ENCODE results near the gene SH3BGR.

SH3BGR gene

GRCh38 chr21:39444421-39445180 is 7.2 kb upstream of the SH3BGR start:
- Histone ChIP-seq H3K4me1 (ENCODE audit: control insufficient read depth, low read depth, low read length) (peaks cover 3% of the 10 kb centered on the region), H3K4me3 (ENCODE audit: low read length) (peak overlapping the region; percentile 84), H3K27ac (ENCODE audit: low read length) (no peak overlapping the region), H3K9ac (ENCODE audit: low read length) (peak overlapping the region; percentile 70), H3K27me3 (ENCODE audit: control insufficient read depth, insufficient read depth, low read length) (no peaks in the 10 kb centered on the region), H3K9me3 (ENCODE audit: control insufficient read depth, low read depth, low read length) (no peaks in the 10 kb centered on the region), H3K36me3 (ENCODE audit: control insufficient read depth, low read depth, low read length) (no peaks in the 10 kb centered on the region)

DNA sequence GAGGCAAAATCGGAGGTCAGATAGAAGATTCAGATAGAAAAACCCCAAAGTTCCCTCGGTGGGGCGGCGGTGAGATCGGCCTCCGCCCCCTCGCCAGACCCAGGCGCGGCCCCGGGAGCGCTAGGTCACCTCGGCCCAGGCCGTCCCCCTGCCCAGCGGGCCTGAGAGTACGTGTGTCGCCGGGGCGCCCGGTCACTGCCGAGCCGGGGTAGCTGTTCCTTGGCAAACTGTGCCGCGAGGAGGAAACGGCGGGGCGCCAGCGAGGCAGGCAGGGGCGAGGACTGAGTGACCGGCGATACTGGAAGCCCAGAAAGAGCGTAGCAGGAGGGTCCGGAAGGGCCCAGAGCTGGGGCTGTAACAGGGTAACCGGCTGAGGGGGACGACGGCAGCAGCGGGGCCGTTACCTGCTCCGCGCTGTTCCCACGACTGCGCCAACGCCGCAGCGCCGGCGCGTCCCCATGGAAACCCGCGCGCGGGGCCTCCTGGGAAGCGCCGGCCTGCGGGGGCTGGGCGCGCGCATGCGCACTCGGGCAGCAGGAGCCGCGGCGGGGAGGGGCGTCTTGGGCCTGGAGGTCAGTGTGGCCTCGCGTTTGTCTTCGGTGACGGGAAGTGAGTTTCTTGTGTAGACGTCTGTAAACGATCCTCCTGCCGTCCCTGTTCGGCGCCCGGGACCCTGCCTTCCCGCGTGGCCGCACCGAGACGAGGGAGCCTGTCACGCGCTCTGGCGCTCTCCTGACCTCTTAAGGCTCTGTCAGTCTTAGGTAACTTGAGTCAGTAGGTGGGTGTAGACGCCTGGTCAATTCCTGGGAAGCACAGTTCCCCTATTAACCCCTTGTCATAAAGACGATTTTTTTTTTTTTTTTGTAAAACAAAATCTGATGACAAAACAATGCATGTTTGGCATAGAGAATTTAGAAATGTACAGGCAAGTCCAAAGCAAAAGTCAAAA is 6.2 kb upstream of the SH3BGR start, which contains the start of gene LCA5L:
LCA5L (minus strand) TSS at position 458 of the 949 bp plus-strand sequence. CDS start 17,285 bp downstream, outside the sequence.
- Histone ChIP-seq H3K4me3 (ENCODE audit: low read length) (peak within 1 kb of the TSS; percentile 84), H3K9ac (ENCODE audit: low read length) (peak within 1 kb of the TSS; percentile 70), H3K27ac (ENCODE audit: low read length) (peak within 1 kb of the TSS; percentile 39), H3K36me3 (ENCODE audit: control insufficient read depth, low read depth, low read length) (no peaks in the 10 kb centered on the region), H3K27me3 (ENCODE audit: control insufficient read depth, insufficient read depth, low read length) (no peaks in the 10 kb centered on the region), H3K9me3 (ENCODE audit: control insufficient read depth, low read depth, low read length) (no peaks in the 10 kb centered on the region), H3K4me1 (ENCODE audit: control insufficient read depth, low read depth, low read length) (peaks cover 3% of the 10 kb centered on the region)

- no peaks in the 10 kb centered on the region for H3K27me3 ChIP-seq (ENCODE audit: control insufficient read depth, insufficient read depth, low read length)
- peaks cover 12% of the 10 kb centered on the region for H3K4me1 ChIP-seq (ENCODE audit: control insufficient read depth, low read depth, low read length)
- H3K36me3 ChIP-seq (ENCODE audit: control insufficient read depth, low read depth, low read length), result no peaks in the 10 kb centered on the region
- no peak overlapping the region for H3K9ac ChIP-seq (ENCODE audit: low read length)
- H3K9me3 ChIP-seq (ENCODE audit: control insufficient read depth, low read depth, low read length), result no peaks in the 10 kb centered on the region
- H3K27ac ChIP-seq (ENCODE audit: low read length), result no peak overlapping the region
- H3K4me3 ChIP-seq (ENCODE audit: low read length), result no peak overlapping the region
Observed at GRCh38 chr21:39447264-39447663, 4.5 kb upstream of the SH3BGR start.

DNA sequence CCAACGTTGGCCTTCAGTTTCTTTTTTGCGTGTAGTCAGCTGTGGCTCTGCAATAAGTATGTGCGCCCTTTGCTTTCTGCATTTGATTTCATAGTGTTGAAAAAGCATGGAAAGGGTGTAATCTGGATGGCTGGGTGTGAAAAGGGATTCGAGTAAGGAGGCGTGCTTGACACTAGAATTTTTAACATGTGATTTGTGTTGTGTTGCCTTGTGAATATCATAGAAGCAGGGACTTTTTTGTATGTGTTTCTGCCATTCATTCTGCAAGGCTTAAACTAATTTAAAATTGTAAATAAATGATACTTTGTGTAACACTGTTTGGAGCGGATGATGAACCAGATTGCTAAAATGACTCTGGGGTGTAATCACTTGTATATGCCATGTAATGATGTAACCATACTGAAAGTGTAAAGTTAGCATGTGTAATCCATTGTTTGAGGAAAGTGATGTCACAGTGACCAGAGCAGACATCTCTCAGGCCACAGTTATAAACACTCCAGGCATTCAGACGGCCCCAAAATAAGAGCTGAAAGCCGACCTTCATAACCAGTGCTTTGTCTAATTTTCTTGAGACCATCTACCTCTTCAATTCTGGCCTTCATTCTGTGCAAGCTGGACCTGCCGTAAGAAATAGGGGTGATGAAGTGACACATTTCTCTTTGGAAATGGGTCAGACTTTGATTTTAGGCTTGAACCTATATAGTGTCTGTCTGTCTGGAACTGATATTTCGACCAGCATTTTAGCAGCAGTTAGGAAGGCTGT is 618 bp downstream of the SH3BGR start:
- Histone ChIP-seq H3K4me3 (ENCODE audit: low read length) (peak overlapping the region; percentile 29), H3K27ac (ENCODE audit: low read length) (no peak overlapping the region)

GRCh38 chr21:39452970-39453342 is 1.2 kb downstream of the SH3BGR start:
- Histone ChIP-seq H3K9me3 (ENCODE audit: control insufficient read depth, low read depth, low read length) (no peaks in the 10 kb centered on the region), H3K27me3 (ENCODE audit: control insufficient read depth, insufficient read depth, low read length) (no peaks in the 10 kb centered on the region), H3K9ac (ENCODE audit: low read length) (no peak overlapping the region), H3K36me3 (ENCODE audit: control insufficient read depth, low read depth, low read length) (no peaks in the 10 kb centered on the region), H3K27ac (ENCODE audit: low read length) (no peak overlapping the region), H3K4me1 (ENCODE audit: control insufficient read depth, low read depth, low read length) (peaks cover 9% of the 10 kb centered on the region), H3K4me3 (ENCODE audit: low read length) (no peak overlapping the region)

More for the DNA sequence above, 618 bp downstream of the SH3BGR start:
- no peak overlapping the region for H3K9ac ChIP-seq (ENCODE audit: low read length)
- no peaks in the 10 kb centered on the region for H3K9me3 ChIP-seq (ENCODE audit: control insufficient read depth, low read depth, low read length)
- H3K36me3 ChIP-seq (ENCODE audit: control insufficient read depth, low read depth, low read length), result no peaks in the 10 kb centered on the region
- H3K27me3 ChIP-seq (ENCODE audit: control insufficient read depth, insufficient read depth, low read length), result no peaks in the 10 kb centered on the region
- H3K4me1 ChIP-seq (ENCODE audit: control insufficient read depth, low read depth, low read length), result peaks cover 9% of the 10 kb centered on the region

DNA sequence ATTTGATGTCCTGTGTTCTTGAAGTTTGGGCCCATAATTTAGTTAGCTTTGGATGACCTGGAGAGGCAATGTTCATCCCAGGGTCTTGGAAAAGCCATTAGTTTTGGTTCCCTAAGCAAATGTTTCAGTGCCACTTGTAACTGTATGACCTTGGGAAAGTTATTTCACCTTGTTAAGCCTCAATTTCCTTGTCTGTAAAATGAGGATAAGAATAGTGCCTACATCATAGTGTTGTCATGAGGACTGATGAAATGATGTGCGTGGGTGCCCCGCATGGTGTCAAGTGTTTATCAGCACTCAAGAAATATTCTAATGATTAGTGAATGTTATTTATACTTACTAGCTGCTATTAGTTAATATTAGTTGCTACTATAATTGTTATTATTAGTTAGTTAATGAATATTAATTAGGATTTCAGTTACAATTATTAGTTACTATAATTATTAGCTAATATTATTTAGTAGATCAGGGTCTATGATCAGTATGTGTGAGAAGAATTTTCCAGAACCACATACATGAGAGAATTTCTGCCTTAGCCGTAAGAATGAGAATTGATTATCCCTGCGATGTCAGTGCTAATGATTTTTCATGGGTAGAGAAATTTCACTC is 1.9 kb downstream of the SH3BGR start:
- Histone ChIP-seq H3K9me3 (ENCODE audit: control insufficient read depth, low read depth, low read length) (no peaks in the 10 kb centered on the region), H3K4me1 (ENCODE audit: control insufficient read depth, low read depth, low read length) (peaks cover 9% of the 10 kb centered on the region), H3K36me3 (ENCODE audit: control insufficient read depth, low read depth, low read length) (no peaks in the 10 kb centered on the region), H3K27ac (ENCODE audit: low read length) (no peak overlapping the region), H3K4me3 (ENCODE audit: low read length) (no peak overlapping the region), H3K27me3 (ENCODE audit: control insufficient read depth, insufficient read depth, low read length) (no peaks in the 10 kb centered on the region), H3K9ac (ENCODE audit: low read length) (no peak overlapping the region)

- Histone ChIP-seq H3K4me1 (ENCODE audit: control insufficient read depth, low read depth, low read length) (peaks cover 9% of the 10 kb centered on the region), H3K27me3 (ENCODE audit: control insufficient read depth, insufficient read depth, low read length) (no peaks in the 10 kb centered on the region), H3K9ac (ENCODE audit: low read length) (no peak overlapping the region), H3K27ac (ENCODE audit: low read length) (no peak overlapping the region), H3K4me3 (ENCODE audit: low read length) (no peak overlapping the region), H3K36me3 (ENCODE audit: control insufficient read depth, low read depth, low read length) (no peaks in the 10 kb centered on the region), H3K9me3 (ENCODE audit: control insufficient read depth, low read depth, low read length) (no peaks in the 10 kb centered on the region)
Observed at GRCh38 chr21:39454949-39455668, 3.3 kb downstream of the SH3BGR start.

DNA sequence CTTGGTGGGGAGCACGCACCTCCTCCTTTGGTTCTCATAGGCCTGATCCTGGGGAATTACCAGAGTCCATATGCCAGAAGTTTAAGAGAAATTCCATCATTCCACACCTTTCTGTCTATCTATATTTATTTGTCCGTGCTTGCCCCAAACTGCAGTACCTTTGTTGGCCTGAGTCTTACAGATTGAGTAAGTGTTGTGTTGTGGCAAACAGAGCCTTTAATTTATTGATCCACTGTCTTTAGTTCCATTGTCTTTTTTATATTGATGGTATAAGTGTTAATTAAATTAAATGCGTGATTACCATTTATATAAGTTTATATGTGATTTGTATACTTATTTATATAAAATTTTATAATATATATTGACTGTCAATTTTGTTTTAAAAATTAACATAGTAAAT is 4.9 kb downstream of the SH3BGR start:
- Histone ChIP-seq H3K4me1 (ENCODE audit: control insufficient read depth, low read depth, low read length) (peaks cover 3% of the 10 kb centered on the region), H3K27ac (ENCODE audit: low read length) (no peak overlapping the region), H3K36me3 (ENCODE audit: control insufficient read depth, low read depth, low read length) (no peaks in the 10 kb centered on the region), H3K9ac (ENCODE audit: low read length) (no peak overlapping the region), H3K4me3 (ENCODE audit: low read length) (no peak overlapping the region), H3K9me3 (ENCODE audit: control insufficient read depth, low read depth, low read length) (no peaks in the 10 kb centered on the region), H3K27me3 (ENCODE audit: control insufficient read depth, insufficient read depth, low read length) (no peaks in the 10 kb centered on the region)

GRCh38 chr21:39461419-39461818 is 9.6 kb downstream of the SH3BGR start:
- H3K36me3 ChIP-seq (ENCODE audit: control insufficient read depth, low read depth, low read length), result no peaks in the 10 kb centered on the region
- H3K27me3 ChIP-seq (ENCODE audit: control insufficient read depth, insufficient read depth, low read length), result no peaks in the 10 kb centered on the region
- H3K27ac ChIP-seq (ENCODE audit: low read length), result no peak overlapping the region
- H3K9ac ChIP-seq (ENCODE audit: low read length), result no peak overlapping the region
- no peaks in the 10 kb centered on the region for H3K9me3 ChIP-seq (ENCODE audit: control insufficient read depth, low read depth, low read length)
- no peaks in the 10 kb centered on the region for H3K4me1 ChIP-seq (ENCODE audit: control insufficient read depth, low read depth, low read length)
- H3K4me3 ChIP-seq (ENCODE audit: low read length), result no peak overlapping the region

- no peak overlapping the region for H3K4me3 ChIP-seq (ENCODE audit: low read length)
- H3K27me3 ChIP-seq (ENCODE audit: control insufficient read depth, insufficient read depth, low read length), result no peaks in the 10 kb centered on the region
- H3K9ac ChIP-seq (ENCODE audit: low read length), result no peak overlapping the region
- no peaks in the 10 kb centered on the region for H3K4me1 ChIP-seq (ENCODE audit: control insufficient read depth, low read depth, low read length)
- no peaks in the 10 kb centered on the region for H3K9me3 ChIP-seq (ENCODE audit: control insufficient read depth, low read depth, low read length)
- no peak overlapping the region for H3K27ac ChIP-seq (ENCODE audit: low read length)
- H3K36me3 ChIP-seq (ENCODE audit: control insufficient read depth, low read depth, low read length), result no peaks in the 10 kb centered on the region
Observed at GRCh38 chr21:39463308-39463707, 11.5 kb downstream of the SH3BGR start.
